H9 (cell line): Measurements from ENCODE around the gene ARHGAP25. TPM values are rescaled to one million over a fixed set of nuclear protein-coding genes. Genes with fewer than 3 reads are reported as not detected.

ENCODE experiments used
- DNase-seq: peaks from one replicate; pipeline ENCODE4 v3.0.0-alpha.2; 2017
- H2AFZ ChIP-seq: one replicate; pipeline ENCODE4 v1.6.1; 2013; ENCODE audit warnings: mild to moderate bottlenecking, low read length, control low read depth, moderate library complexity
- H2AK5ac ChIP-seq: 2 replicates; pipeline ENCODE4 v1.6.1; 2013; ENCODE audit warnings: low read length, control low read depth, mixed read lengths; ENCODE audit not compliant: insufficient read length
- H2BK120ac ChIP-seq: one replicate; pipeline ENCODE4 v1.6.1; 2013; ENCODE audit warnings: low read depth, mild to moderate bottlenecking, low read length, control low read depth, inconsistent platforms; ENCODE audit not compliant: poor library complexity, severe bottlenecking
- H2BK12ac ChIP-seq: 2 replicates; pipeline ENCODE4 v1.6.1; 2013; ENCODE audit warnings: low read length, control low read depth, mixed read lengths, low read depth; ENCODE audit not compliant: insufficient read length
- H2BK15ac ChIP-seq: 2 replicates; pipeline ENCODE4 v1.6.1; 2013; ENCODE audit warnings: low read depth, low read length, control low read depth
- H2BK20ac ChIP-seq: one replicate; pipeline ENCODE4 v1.6.1; 2013; ENCODE audit warnings: low read depth, mild to moderate bottlenecking, low read length, control low read depth, inconsistent platforms; ENCODE audit not compliant: poor library complexity, severe bottlenecking
- H2BK5ac ChIP-seq: 2 replicates; pipeline ENCODE4 v1.6.1; 2013; ENCODE audit warnings: low read length, control low read depth, mixed read lengths; ENCODE audit not compliant: insufficient read length
- H3K14ac ChIP-seq: 2 replicates; pipeline ENCODE4 v1.6.1; 2013; ENCODE audit warnings: low read length, control low read depth; ENCODE audit not compliant: insufficient read depth
- H3K18ac ChIP-seq: 2 replicates; pipeline ENCODE4 v1.6.1; 2013; ENCODE audit warnings: low read depth, mild to moderate bottlenecking, mixed read lengths, low read length, control low read depth; ENCODE audit not compliant: insufficient read length
- H3K23ac ChIP-seq: 2 replicates; pipeline ENCODE4 v1.6.1; 2013; ENCODE audit warnings: low read length, control low read depth, mixed read lengths, low read depth; ENCODE audit not compliant: insufficient read length
- H3K23me2 ChIP-seq: 2 replicates; pipeline ENCODE4 v1.6.1; 2013; ENCODE audit warnings: low read depth, mild to moderate bottlenecking, mixed read lengths, low read length, control low read depth; ENCODE audit not compliant: insufficient read length, poor library complexity, severe bottlenecking
- H3K27ac ChIP-seq: 2 replicates; pipeline ENCODE4 v1.5.1; 2013; ENCODE audit warnings: low read length, control low read depth, mixed read lengths, low read depth; ENCODE audit not compliant: insufficient read length
- H3K27me3 ChIP-seq: 2 replicates; pipeline ENCODE4 v1.6.1; 2013; ENCODE audit warnings: low read length, control low read depth, inconsistent platforms; ENCODE audit not compliant: insufficient read depth
- H3K4ac ChIP-seq: 2 replicates; pipeline ENCODE4 v1.6.1; 2013; ENCODE audit warnings: low read depth, mild to moderate bottlenecking, control low read depth, inconsistent platforms, low read length, moderate library complexity
- H3K4me1 ChIP-seq: 2 replicates; pipeline ENCODE4 v1.6.1; 2013; ENCODE audit warnings: low read length, control low read depth, inconsistent platforms; ENCODE audit not compliant: insufficient read depth
- H3K4me2 ChIP-seq: 2 replicates; pipeline ENCODE4 v1.6.1; 2013; ENCODE audit warnings: low read length, control low read depth, mixed read lengths; ENCODE audit not compliant: insufficient read length, insufficient read depth
- H3K56ac ChIP-seq: 2 replicates; pipeline ENCODE4 v1.6.1; 2013; ENCODE audit warnings: low read depth, mild to moderate bottlenecking, mixed read lengths, low read length, control low read depth; ENCODE audit not compliant: insufficient read length
- H3K79me1 ChIP-seq: 2 replicates; pipeline ENCODE4 v1.6.1; 2013; ENCODE audit warnings: low read depth, mild to moderate bottlenecking, moderate library complexity, low read length, control low read depth, inconsistent platforms; ENCODE audit not compliant: insufficient read depth, poor library complexity, severe bottlenecking
- H3K79me2 ChIP-seq: 2 replicates; pipeline ENCODE4 v1.6.1; 2013; ENCODE audit warnings: low read length, control low read depth, inconsistent platforms; ENCODE audit not compliant: insufficient read depth
- H3K9ac ChIP-seq: 2 replicates; pipeline ENCODE4 v1.6.1; 2013; ENCODE audit warnings: low read length, control low read depth, mixed read lengths; ENCODE audit not compliant: insufficient read length; ENCODE audit errors: extremely low read depth
- H3K9me3 ChIP-seq: one replicate; pipeline ENCODE4 v1.6.1; 2013; ENCODE audit warnings: low read depth, low read length, inconsistent platforms; ENCODE audit not compliant: control insufficient read depth
- H3T11ph ChIP-seq: one replicate; pipeline ENCODE4 v1.6.1; 2013; ENCODE audit warnings: mild to moderate bottlenecking, low read length, control low read depth, inconsistent platforms
- H4K20me1 ChIP-seq: one replicate; pipeline ENCODE4 v1.6.1; 2013; ENCODE audit not compliant: control insufficient read depth, insufficient read length, insufficient read depth
- H4K5ac ChIP-seq: 2 replicates; pipeline ENCODE4 v1.6.1; 2013; ENCODE audit warnings: low read depth, mild to moderate bottlenecking, mixed read lengths, low read length, control low read depth; ENCODE audit not compliant: insufficient read length
- H4K8ac ChIP-seq: replicated peaks from 2 replicates; pipeline ENCODE4 v1.6.1; 2013; ENCODE audit warnings: low read length, control low read depth, mixed read lengths, low read depth; ENCODE audit not compliant: insufficient read length
- H4K91ac ChIP-seq: 2 replicates; pipeline ENCODE4 v1.6.1; 2013; ENCODE audit warnings: low read depth, mild to moderate bottlenecking, moderate library complexity, mixed read lengths, low read length, control low read depth; ENCODE audit not compliant: insufficient read length
- H3K27ac Mint-ChIP-seq, 3 experiments: 2 replicates in 2 of 3; 3 replicates in 1 of 3; pipeline ENCODE4 v1.8.0; 2020 to 2021; ENCODE audit warnings: mixed read lengths in 3 of 3, mild to moderate bottlenecking in 1 of 3, moderate library complexity in 1 of 3
- H3K27me3 Mint-ChIP-seq: 2 replicates; pipeline ENCODE4 v1.8.0; 2021; ENCODE audit warnings: low read depth, mild to moderate bottlenecking, moderate library complexity, mixed read lengths
- H3K36me3 Mint-ChIP-seq, 3 experiments: 2 replicates in 2 of 3; 3 replicates in 1 of 3; pipeline ENCODE4 v1.8.0; 2020 to 2021; ENCODE audit warnings: low read depth in 3 of 3, mixed read lengths in 3 of 3; ENCODE audit not compliant: insufficient read depth in 1 of 3
- H3K4me1 Mint-ChIP-seq, 2 experiments: 2 replicates each; pipeline ENCODE4 v1.8.0; 2020; ENCODE audit warnings: mixed read lengths in 2 of 2
- H3K4me3 Mint-ChIP-seq, 2 experiments: 2 replicates in 1 of 2; 3 replicates in 1 of 2; pipeline ENCODE4 v1.8.0; 2020 to 2021; ENCODE audit warnings: mild to moderate bottlenecking in 2 of 2, mixed read lengths in 2 of 2, moderate library complexity in 1 of 2
- H3K9me3 Mint-ChIP-seq, 2 experiments: 2 replicates in 1 of 2; 3 replicates in 1 of 2; pipeline ENCODE4 v1.8.0; 2020; ENCODE audit warnings: mild to moderate bottlenecking in 2 of 2, mixed read lengths in 2 of 2, moderate library complexity in 1 of 2
- CTCF ChIP-seq: fragments of 200-600 bp; sonication (generic); conservative IDR thresholded peaks from 3 replicates; pipeline ENCODE4 v1.8.0; 2021; ENCODE audit warnings: antibody characterized with exemption, mild to moderate bottlenecking
- WGBS: extraction: QIAGEN DNeasy Blood & Tissue Kit; methylation state at CpG from one replicate; pipeline ENCODE4 v1.1.7; 2013; ENCODE audit warnings: missing lambda C conversion rate, low lambda C conversion rate, mixed read lengths; ENCODE audit not compliant: insufficient read length; ENCODE audit errors: extremely low coverage; 5-methylcytosine and 5-hydroxymethylcytosine counted together
- total RNA-seq: library from RNA; stranded (reverse); gene quantifications from 2 replicates; pipeline ENCODE4 v1.2.1, GENCODE V29; 2021

Gene ARHGAP25
- total RNA-seq, 1 experiment from 2014 or later = 1.3 TPM

- H3K18ac ChIP-seq = no peak overlapping the region
- no peak overlapping the region for H2BK15ac ChIP-seq
- H3K23me2 ChIP-seq = no peaks in the 10 kb centered on the region
- no peak overlapping the region for H3K4ac ChIP-seq
- H3K9me3 ChIP-seq = no peaks in the 10 kb centered on the region
- 0 out of 7 replicates have a peak overlapping the region, but pooled peaks of 1 of the 3 experiments have one; percentile 93 for H3K27ac Mint-ChIP-seq
- no peak for TF ChIP-seq CTCF
- no peak overlapping the region for H3T11ph ChIP-seq
- no peak overlapping the region for H3K14ac ChIP-seq
- no peak overlapping the region for H2AFZ ChIP-seq
- no peak overlapping the region for H4K8ac ChIP-seq
- no peak overlapping the region for H3K4me2 ChIP-seq
- DNase-seq = no peak
- H4K20me1 ChIP-seq = no peaks in the 10 kb centered on the region
- no peak overlapping the region for H3K27ac ChIP-seq
- H4K91ac ChIP-seq = no peak overlapping the region
- H2BK120ac ChIP-seq = no peak overlapping the region
- H3K27me3 ChIP-seq = no peaks in the 10 kb centered on the region
- H3K79me1 ChIP-seq = no peaks in the 10 kb centered on the region
- H3K9me3 Mint-ChIP-seq = no peaks in the 10 kb centered on the region
- H2AK5ac ChIP-seq = no peak overlapping the region
- H3K9ac ChIP-seq = no peak overlapping the region
- no CpG with 5 or more reads among the region's 2 CpGs for WGBS
- peaks cover 7 to 8% of the 10 kb centered on the region in 2 experiments for H3K4me1 Mint-ChIP-seq
- no peak overlapping the region for H2BK12ac ChIP-seq
- H2BK20ac ChIP-seq = no peak overlapping the region
- no peak overlapping the region for H2BK5ac ChIP-seq
- H4K5ac ChIP-seq = no peak overlapping the region
- H3K4me3 Mint-ChIP-seq = no peak overlapping the region
- H3K56ac ChIP-seq = no peak overlapping the region
- H3K27me3 Mint-ChIP-seq = no peaks in the 10 kb centered on the region
- no peaks in the 10 kb centered on the region; a peak in 1 of 7 replicates for H3K36me3 Mint-ChIP-seq
- H3K4me1 ChIP-seq = no peaks in the 10 kb centered on the region
- no peak overlapping the region for H3K23ac ChIP-seq
- H3K79me2 ChIP-seq = no peaks in the 10 kb centered on the region
Measured at GRCh38 chr2:68829749-68830148, 95.1 kb downstream of the ARHGAP25 start.
